Spleen (tissue), 7 donors: Measurements from ENCODE around the gene ACY1.
A peak's percentile ranks its signal among the peaks of the same experiment; 100 is the strongest.

Experiments used
- CTCF ChIP-seq, 11 experiments: fragments of 200-600 bp in 7 of 11; fragments of 450-650 bp in 4 of 11; sonication (generic) in 4 of 11; IDR thresholded peaks in 8 of 11; conservative IDR thresholded peaks in 3 of 11; 1 replicate in 7 of 11; 2 replicates in 4 of 11; pipeline versions ENCODE4 v1.4.0 to v1.8.0; 2016 to 2021; ENCODE audit warnings: antibody characterized with exemption in 11 of 11, inconsistent platforms in 4 of 11, mild to moderate bottlenecking in 1 of 11
- POLR2AphosphoS5 ChIP-seq, 3 donors: sonication (generic); formaldehyde crosslinking; IDR thresholded peaks; one replicate each; pipeline ENCODE4 v1.5.1; 2017; ENCODE audit warnings: antibody characterized with exemption in 3 of 3
- donor health status: DM: no; HTN: no; CAD: no; lungs with moderate emphysema.
- donor health status: DM: no; HTN: no; CAD: no.
- donor health status: DM: no; HTN: no; CAD: no.

GRCh38 chr3:51988286-51989146 lies 5.2 kb downstream of the ACY1 start:
- no peak for TF ChIP-seq CTCF (IDR thresholded peaks at IDR 0.05 in 8 of 11, conservative IDR thresholded peaks at IDR 0.05 in 3 of 11)
- TF ChIP-seq POLR2AphosphoS5 (IDR thresholded peaks at IDR 0.05): peak in 1 of 3 donors; percentile 44
